Measurements from ENCODE around the gene SNX21.

Gene SNX21

GRCh38 chr20:45890077-45890984 is 56.7 kb downstream of the SNX21 start:
- TF ChIP-seq CTCF (IDR thresholded peaks at IDR 0.05; ENCODE audit: low read depth, low read length, missing control alignments): peak; percentile 74
- peak overlapping the region; percentile 80 for H3K4me3 ChIP-seq (replicated peaks; ENCODE audit: low read depth, low read length)
- DNase-seq (ENCODE audit: extremely low read depth, low read depth): no peak

- DNase-seq (ENCODE audit: extremely low read depth, low read depth): no peak
- peak within 1 kb of the TSS; percentile 80 for H3K4me3 ChIP-seq (replicated peaks; ENCODE audit: low read depth, low read length)
- no peak for TF ChIP-seq CTCF (IDR thresholded peaks at IDR 0.05; ENCODE audit: low read depth, low read length, missing control alignments)
Observed at GRCh38 chr20:45890985-45891983, 57.7 kb downstream of the SNX21 start, which contains the start of the genes CTSA and NEURL2. TSS of gene CTSA (plus strand) at chr20:45891335. CDS start at chr20:45891569, 234 bp downstream. TSS of gene NEURL2 (minus strand) at chr20:45891208. CDS start at chr20:45890991, 217 bp downstream.

- TF ChIP-seq CTCF (IDR thresholded peaks at IDR 0.05; ENCODE audit: low read depth, low read length, missing control alignments): peak; percentile 25
- H3K4me3 ChIP-seq (replicated peaks; ENCODE audit: low read depth, low read length): peak overlapping the region; percentile 80
- DNase-seq (ENCODE audit: extremely low read depth, low read depth): no peak
Observed at GRCh38 chr20:45892049-45892825, 58.6 kb downstream of the SNX21 start.
